K562 (cell line): ENCODE results near the gene PLEKHN1. TPM values are rescaled to one million over a fixed set of nuclear protein-coding genes. Genes with fewer than 3 reads are reported as not detected.

Source experiments
- AFF1 ChIP-seq, 2 experiments: fragments of 450-650 bp; IDR thresholded peaks; 2 replicates each; pipeline ENCODE4 v1.6.1; 2018; ENCODE audit warnings: mild to moderate bottlenecking in 2 of 2, low read depth in 1 of 2; ENCODE audit not compliant: partially characterized antibody in 2 of 2
- DACH1 ChIP-seq: fragments of 450-650 bp; IDR thresholded peaks from 2 replicates; pipeline ENCODE4 v1.6.1; 2018; ENCODE audit not compliant: partially characterized antibody
- ETV1 ChIP-seq: fragments of 450-650 bp; conservative IDR thresholded peaks from 2 replicates; pipeline ENCODE4 v1.6.1; 2016; ENCODE audit warnings: missing genetic modification characterization, control low read depth, low read depth, missing compliant biosample characterization
- HDAC1 ChIP-seq, 2 experiments: fragments of 450-650 bp; IDR thresholded peaks; 2 replicates each; pipeline ENCODE4 v1.6.1; 2016 to 2017; ENCODE audit warnings: inconsistent platforms in 1 of 2, mild to moderate bottlenecking in 1 of 2, moderate library complexity in 1 of 2
- HDAC8 ChIP-seq: fragments of 450-650 bp; IDR thresholded peaks from 2 replicates; pipeline ENCODE4 v1.6.1; 2016; ENCODE audit warnings: mild to moderate bottlenecking, missing genetic modification characterization, moderate library complexity, missing compliant biosample characterization
- ILK ChIP-seq: fragments of 450-650 bp; IDR thresholded peaks from 2 replicates; pipeline ENCODE4 v1.6.1; 2016; ENCODE audit warnings: missing genetic modification characterization, low read depth, mild to moderate bottlenecking, missing compliant biosample characterization, moderate library complexity, borderline replicate concordance
- KAT8 ChIP-seq: fragments of 450-650 bp; IDR thresholded peaks from 2 replicates; pipeline ENCODE4 v1.6.1; 2016; ENCODE audit warnings: low read depth, mild to moderate bottlenecking
- MNT ChIP-seq, 2 experiments: fragments of 450-650 bp; conservative IDR thresholded peaks; 2 replicates each; pipeline ENCODE4 v1.6.1; 2017; ENCODE audit warnings: mild to moderate bottlenecking in 2 of 2, moderate library complexity in 2 of 2
- NBN ChIP-seq: fragments of 450-650 bp; IDR thresholded peaks from 2 replicates; pipeline ENCODE4 v1.6.1; 2016; ENCODE audit warnings: low read depth, mild to moderate bottlenecking
- NCOR1 ChIP-seq: fragments of 450-650 bp; IDR thresholded peaks from 2 replicates; pipeline ENCODE4 v1.6.1; 2016; ENCODE audit warnings: mild to moderate bottlenecking, moderate library complexity
- NEUROD1 ChIP-seq: fragments of 150-350 bp; IDR thresholded peaks from 2 replicates; pipeline ENCODE4 v1.6.1; 2014; ENCODE audit warnings: borderline replicate concordance, low read length, low read depth; ENCODE audit not compliant: partially characterized antibody
- PHF8 ChIP-seq: fragments of 200-600 bp; sonication (generic); IDR thresholded peaks from 2 replicates; pipeline ENCODE4 v1.6.1; 2012; ENCODE audit warnings: mixed run types, mild to moderate bottlenecking, inconsistent platforms, low read length, moderate library complexity, borderline replicate concordance
- RBFOX2 ChIP-seq: fragments of 200-400 bp; formaldehyde crosslinking; IDR thresholded peaks from 2 replicates; pipeline ENCODE4 v1.6.1; 2017; ENCODE audit warnings: low read depth, mild to moderate bottlenecking, low read length, moderate library complexity
- SETDB1 ChIP-seq: IDR thresholded peaks from one replicate; pipeline ENCODE4 v1.6.1; 2012; ENCODE audit warnings: low read length, control low read depth, inconsistent platforms
- SRSF1 ChIP-seq: fragments of 200-400 bp; formaldehyde crosslinking; IDR thresholded peaks from 2 replicates; pipeline ENCODE4 v1.6.1; 2017; ENCODE audit warnings: mild to moderate bottlenecking, low read depth, low read length, moderate library complexity
- ZBTB7A ChIP-seq: IDR thresholded peaks from 2 replicates; pipeline ENCODE4 v1.6.1; 2011; ENCODE audit warnings: low read depth, mild to moderate bottlenecking, low read length, moderate library complexity, borderline replicate concordance; ENCODE audit not compliant: control insufficient read depth
- ZFX ChIP-seq: sonication (generic); formaldehyde crosslinking; IDR thresholded peaks from 2 replicates; pipeline ENCODE4 v1.8.0; 2022; ENCODE audit warnings: mild to moderate bottlenecking, missing genetic modification reagents, moderate library complexity
- ZHX1 ChIP-seq: fragments of 150-350 bp; conservative IDR thresholded peaks from 2 replicates; pipeline ENCODE4 v1.6.1; 2014; ENCODE audit warnings: low read length
- ZNF239 ChIP-seq: fragments of 250-450 bp; sonication (Bioruptor Pico); IDR thresholded peaks from 2 replicates; pipeline ENCODE4 v1.4.0; 2020; ENCODE audit warnings: mild to moderate bottlenecking
- ZNF780A ChIP-seq: fragments of 250-450 bp; sonication (Bioruptor Pico); IDR thresholded peaks from 2 replicates; pipeline ENCODE4 v1.5.0; 2021; ENCODE audit warnings: mild to moderate bottlenecking
- polyA plus RNA-seq, 8 experiments: library from polyadenylated mRNA; depleted of rRNA in 4 of 8; stranded (reverse) in 5 of 8; unstranded in 3 of 8; fragments of >200 nt; fragmentation: Nextera tagmentation in 2 of 8; fragmentation: Illumina TruSeq in 1 of 8; extraction: Ambion mirVana in 2 of 8; extraction: Trizol in 1 of 8; gene quantifications; 2 replicates each; pipeline versions ENCODE4 v1.2.1 to v1.2.3, GENCODE V29; 2011 to 2014; ENCODE audit warnings: inconsistent platforms in 1 of 8, missing spikeins in 1 of 8
- total RNA-seq, 7 experiments: library from RNA; depleted of rRNA in 6 of 7; stranded (reverse); fragments of >200 nt in 6 of 7; fragmentation: Illumina TruSeq in 2 of 7; extraction: Trizol in 2 of 7; gene quantifications; 2 replicates each; pipeline versions ENCODE4 v1.2.1 to v1.2.3, GENCODE V29; 2011 to 2021; ENCODE audit warnings: low replicate concordance in 1 of 7

The PLEKHN1 gene
- total and polyA plus RNA-seq, 9 of the 15 experiments (the other 6 are each of a cell fraction or from before 2014, with no cell fraction given): 0.07 to 1.5 (median 0.13) TPM; not detected in 2

- 0 out of 2 replicates have a peak, but pooled peaks have one; percentile 62 for TF ChIP-seq ZHX1
- no peak for TF ChIP-seq SRSF1
- TF ChIP-seq AFF1 (IDR thresholded peaks at IDR 0.05; ENCODE audit: low read depth in 1 of 2, partially characterized antibody in 2 of 2): no peak
- peak; percentile 100 for TF ChIP-seq NBN
- peak; percentile 99 for TF ChIP-seq ZFX (CRISPR knock-in tag)
- peak; percentile 58; the same call in 1 of the 2 replicates for TF ChIP-seq HDAC8 (tag)
- peak; percentile 95 for TF ChIP-seq RBFOX2
- TF ChIP-seq MNT (conservative IDR thresholded peaks at IDR 0.05): peak; percentile 99
- no peak for TF ChIP-seq SETDB1
- no peak for TF ChIP-seq ZNF239 (CRISPR knock-in tag)
- TF ChIP-seq PHF8: peak; percentile 74; the same call in 1 of the 2 replicates
- TF ChIP-seq KAT8: no peak
- no peak for TF ChIP-seq ILK (tag)
- no peak; the same call in 1 of the 2 replicates for TF ChIP-seq ETV1 (tag)
- peak; percentile 35 for TF ChIP-seq NEUROD1
- TF ChIP-seq ZBTB7A: peak; percentile 87
- TF ChIP-seq DACH1: no peak
- peak in 1 of 2 experiments; percentile 92; a peak in 2 of 4 replicates for TF ChIP-seq HDAC1 (IDR thresholded peaks at IDR 0.05)
- TF ChIP-seq ZNF780A: no peak
- TF ChIP-seq NCOR1: peak; percentile 70
These were observed 34.2 kb downstream of the PLEKHN1 start (continued) for GRCh38 chr1:1000357-1001056.
